Measurements from ENCODE around the gene LRFN2.
A peak's percentile ranks its signal among the peaks of the same experiment; 100 is the strongest.

Gene LRFN2

GRCh38 chr6:40369891-40370290, 217.3 kb downstream of the LRFN2 start:
- DNase-seq, result no peak

GRCh38 chr6:40369042-40369441, 218.1 kb downstream of the LRFN2 start:
- DNase-seq, result no peak

GRCh38 chr6:40362859-40363258, 224.3 kb downstream of the LRFN2 start:
- no peak for DNase-seq

DNA sequence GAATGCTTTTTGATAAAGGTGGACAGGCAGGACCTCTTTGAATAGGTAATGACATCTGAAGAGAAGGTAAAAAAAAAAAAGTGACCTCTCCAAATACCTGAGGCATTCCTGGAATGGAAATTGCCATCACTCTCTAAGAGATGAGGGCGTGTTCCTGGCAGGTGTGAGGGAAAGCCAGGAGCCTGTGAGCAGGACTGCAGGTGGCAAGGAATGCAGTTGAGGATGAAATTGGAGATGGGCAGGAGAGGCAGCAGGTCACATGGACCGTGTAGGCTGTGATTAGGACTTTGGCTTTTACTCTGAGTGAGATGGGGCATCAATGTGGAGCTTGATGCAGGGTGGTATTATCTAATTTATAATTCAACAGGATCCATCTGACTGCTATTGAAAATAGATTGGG, 227.4 kb downstream of the LRFN2 start:
- no peak for DNase-seq

DNA sequence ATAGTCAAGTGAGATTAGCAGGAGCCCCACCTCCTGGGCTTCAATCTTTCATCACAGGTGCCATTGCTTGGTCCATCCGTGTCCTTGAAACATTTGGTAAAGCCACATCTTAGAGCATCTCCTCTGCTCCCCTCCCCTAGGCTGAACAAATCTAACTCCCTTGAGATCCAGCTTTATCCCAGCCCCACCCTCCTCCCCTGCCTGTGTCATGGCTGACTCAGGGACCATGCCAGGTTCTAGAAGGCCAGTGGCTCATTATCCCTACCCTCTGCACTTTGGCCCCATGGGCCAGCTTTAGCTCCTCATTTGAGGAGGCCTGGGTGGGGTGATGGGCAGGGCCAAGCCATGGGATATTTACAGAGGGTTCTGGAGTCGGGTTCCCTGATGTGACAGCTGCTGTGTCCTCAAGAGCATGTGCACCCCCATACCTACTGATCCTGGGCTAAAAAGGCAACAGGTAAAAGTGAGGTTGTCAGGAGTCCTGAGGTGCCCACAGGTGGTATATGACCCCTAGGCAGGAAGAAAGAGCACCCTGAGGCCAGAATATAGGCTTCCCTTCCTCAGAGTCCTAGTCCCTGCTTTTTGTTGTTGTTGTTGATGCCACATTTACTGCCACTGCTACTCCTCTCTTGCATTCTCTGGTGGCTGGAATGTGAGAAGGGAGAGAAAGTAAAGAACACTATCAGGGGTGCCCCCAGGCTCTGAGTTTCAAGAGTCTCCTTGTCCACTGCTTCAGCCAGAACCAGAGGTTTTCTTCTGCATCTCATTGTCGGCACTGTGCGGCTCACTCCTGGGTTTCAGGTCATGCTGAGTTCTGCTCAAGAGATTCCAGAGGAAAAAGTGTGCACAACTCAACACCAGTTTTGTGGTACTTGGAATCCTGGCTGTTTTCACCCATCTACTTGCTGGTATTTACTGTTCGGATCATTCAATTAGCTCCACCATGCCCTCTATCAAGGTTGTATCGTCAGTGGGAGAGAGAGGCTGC, 228.4 kb downstream of the LRFN2 start:
- no peak for DNase-seq

DNA sequence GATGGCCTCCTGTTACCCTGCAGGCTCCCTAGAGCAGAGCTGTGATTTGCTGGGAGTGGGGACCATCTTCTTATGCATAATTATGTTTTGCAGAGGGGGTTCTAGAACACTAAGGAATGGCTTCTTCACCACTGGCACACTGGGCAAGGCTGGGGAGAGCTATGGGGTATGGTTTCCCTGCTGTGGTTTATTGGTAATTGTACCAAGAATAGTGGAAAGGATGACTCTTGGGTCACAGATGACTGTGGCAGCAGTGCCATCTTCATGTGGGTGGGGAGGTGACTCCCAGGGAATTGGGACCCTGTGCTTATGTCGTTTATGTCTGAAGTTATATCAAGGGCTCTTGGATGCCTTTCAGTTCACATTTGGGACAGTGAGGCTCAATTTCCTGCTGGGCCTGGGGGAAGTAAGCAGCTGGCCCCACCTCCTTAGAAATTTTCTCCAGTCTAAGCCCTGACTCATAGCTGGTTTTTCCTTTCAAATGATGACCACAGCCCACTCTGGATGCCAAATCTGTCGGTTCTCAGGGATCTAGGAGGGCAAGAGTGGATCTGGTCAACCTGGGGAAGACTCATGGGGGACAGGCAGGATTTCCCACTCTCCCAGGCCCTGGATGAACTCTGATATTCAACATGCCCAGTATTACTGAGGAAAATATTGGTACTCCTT, 230.8 kb downstream of the LRFN2 start:
- peak; percentile 60 for DNase-seq

GRCh38 chr6:40355532-40355931, 231.6 kb downstream of the LRFN2 start:
- no peak for DNase-seq

- DNase-seq, result no peak
Observed at GRCh38 chr6:40355066-40355465, 232.1 kb downstream of the LRFN2 start.

GRCh38 chr6:40353967-40354452, 233.2 kb downstream of the LRFN2 start:
- DNase-seq, result no peak

DNA sequence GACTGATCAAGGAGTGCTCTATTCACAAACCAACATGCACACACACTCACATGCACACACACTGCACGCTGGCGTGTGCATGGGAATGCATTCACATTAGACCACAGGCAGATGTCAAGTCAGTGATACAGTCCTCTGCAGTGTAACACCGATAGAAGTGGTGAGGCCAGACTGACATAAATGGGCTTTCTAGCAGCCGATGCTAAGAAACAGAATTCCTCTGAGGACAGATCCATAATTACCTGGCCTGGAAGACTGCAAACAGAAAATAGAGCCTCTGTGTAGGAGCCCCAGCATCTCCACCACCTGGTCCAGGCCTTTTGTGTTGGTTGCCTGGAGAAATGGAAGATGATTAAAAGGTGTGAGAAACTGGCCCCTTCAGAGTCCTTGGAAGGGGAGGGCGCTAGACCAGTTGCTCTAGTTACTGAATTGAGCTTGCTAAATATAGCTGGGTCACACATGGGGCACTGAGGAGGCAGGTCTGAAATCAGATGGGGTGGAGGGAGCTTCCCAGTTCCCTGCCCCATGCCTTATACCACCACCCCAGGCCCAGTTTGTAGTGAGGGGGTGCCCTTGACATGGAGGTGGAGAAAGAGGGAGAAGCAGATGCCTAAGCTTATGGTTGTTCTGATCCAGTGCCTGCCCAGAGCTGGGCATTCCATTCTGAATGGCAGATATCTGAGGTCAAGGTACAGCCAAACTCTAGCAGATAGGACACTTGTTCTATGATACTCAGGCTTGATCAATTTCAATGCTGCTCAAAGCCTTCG, 233.8 kb downstream of the LRFN2 start:
- DNase-seq, result no peak

DNA sequence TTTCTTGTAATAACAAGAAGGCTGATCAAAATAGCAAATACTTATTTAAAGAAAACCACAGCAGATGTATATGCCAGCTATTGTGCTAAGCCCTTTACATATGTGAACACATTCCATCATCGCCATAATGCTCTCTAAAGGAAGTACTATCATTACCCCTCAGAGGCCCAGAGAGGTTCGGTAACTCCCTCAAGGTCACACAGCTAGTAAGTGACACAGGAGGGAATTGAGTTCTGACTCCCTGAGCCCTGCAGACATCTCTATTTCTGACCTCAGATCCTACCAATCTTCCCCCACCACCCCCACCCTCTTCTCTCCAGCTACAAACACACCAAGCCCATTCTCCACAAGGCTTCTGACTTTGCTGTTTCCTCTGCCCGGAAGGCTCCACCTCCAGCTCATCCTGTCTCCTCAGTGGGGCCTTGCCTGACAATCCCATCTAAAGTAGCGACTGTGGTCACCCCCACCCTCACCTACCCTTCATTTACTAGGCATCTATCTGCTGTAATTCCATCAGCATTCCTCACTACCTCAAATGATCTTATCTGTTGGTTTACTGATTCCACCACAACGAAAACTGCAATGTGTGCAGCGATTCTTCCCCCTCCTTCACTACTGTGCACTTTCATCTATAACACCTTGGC, 234.5 kb downstream of the LRFN2 start:
- peak; percentile 31 for DNase-seq

- peak; percentile 29 for DNase-seq
Observed at GRCh38 chr6:40352006-40352405, 235.2 kb downstream of the LRFN2 start.

GRCh38 chr6:40350747-40351217, 236.4 kb downstream of the LRFN2 start:
- DNase-seq, result no peak

GRCh38 chr6:40349901-40350746, 237.0 kb downstream of the LRFN2 start:
- DNase-seq, result no peak

DNA sequence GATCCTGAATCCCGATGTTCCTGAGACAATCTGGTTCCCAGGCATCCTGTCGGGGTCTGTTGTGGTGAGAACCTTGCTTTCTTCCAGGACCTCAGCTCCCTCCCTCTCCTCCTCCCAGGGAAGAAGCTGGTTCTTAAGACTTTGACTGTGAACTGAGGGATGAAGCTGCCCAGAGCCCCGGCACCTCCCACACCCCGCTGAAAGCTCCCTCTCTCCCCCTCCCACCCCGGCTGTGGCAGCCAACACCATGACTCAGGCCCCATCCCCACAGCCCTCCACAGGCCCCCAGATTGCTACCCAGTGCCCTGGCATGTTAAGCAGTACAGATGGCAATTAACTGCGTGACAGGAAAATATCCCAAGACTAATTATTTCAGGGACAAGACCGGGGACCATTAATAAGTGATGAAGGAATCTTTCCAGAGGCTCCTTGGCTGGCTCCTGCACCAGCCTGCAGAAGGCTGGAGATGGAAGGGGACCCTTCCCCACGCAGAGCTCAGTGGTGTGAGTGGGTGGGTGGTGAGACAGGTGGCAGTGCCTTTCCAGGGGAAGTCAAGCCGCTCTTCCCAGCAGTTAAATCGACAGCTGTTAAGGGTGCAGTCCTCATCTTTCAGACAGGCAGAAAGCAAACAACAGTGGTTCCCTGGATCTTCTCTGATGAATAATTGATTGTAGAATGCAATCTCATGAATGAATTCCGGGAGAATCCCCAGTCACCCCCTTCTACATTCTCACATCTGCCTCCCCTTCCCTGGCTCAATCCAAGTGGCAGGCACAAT, 237.9 kb downstream of the LRFN2 start:
- peak; percentile 13 for DNase-seq

DNA sequence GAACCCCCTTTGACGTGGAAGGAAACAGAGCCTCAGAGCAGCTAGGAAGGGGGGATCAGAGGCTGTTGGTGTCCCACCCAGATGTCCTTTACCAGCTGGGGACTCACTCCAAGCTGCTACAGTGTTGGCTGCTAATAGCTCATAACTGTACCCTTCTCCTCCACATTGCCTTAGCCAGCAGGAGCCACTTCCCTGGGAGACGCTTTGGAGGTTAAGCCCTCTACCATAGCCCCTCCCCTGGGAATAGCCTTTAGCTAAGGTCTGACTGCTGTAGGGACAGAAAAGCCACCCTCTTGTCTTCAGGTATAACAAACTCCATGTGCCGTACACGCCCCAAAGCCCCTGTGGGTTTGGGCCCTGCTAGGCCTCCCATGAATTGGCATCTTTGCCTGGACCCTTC, 238.6 kb downstream of the LRFN2 start:
- no peak for DNase-seq

- no peak for DNase-seq
Observed at GRCh38 chr6:40347571-40348011, 239.6 kb downstream of the LRFN2 start.

- DNase-seq, result no peak
Observed at GRCh38 chr6:40346246-40346645, 240.9 kb downstream of the LRFN2 start.

- no peak for DNase-seq
Observed at GRCh38 chr6:40344566-40345167, 242.5 kb downstream of the LRFN2 start.
